ENCODE results near the gene NDUFAF7. TPM values are rescaled to one million over a fixed set of nuclear protein-coding genes. Genes with fewer than 3 reads are reported as not detected.
"Not testable (repeated sequence)": the region's sequence is repeated elsewhere in the genome, so short reads cannot be mapped to it uniquely, and the experiment has no call there.

NDUFAF7 gene
- polyA plus RNA-seq, 1 experiment: 23.3 TPM

DNA sequence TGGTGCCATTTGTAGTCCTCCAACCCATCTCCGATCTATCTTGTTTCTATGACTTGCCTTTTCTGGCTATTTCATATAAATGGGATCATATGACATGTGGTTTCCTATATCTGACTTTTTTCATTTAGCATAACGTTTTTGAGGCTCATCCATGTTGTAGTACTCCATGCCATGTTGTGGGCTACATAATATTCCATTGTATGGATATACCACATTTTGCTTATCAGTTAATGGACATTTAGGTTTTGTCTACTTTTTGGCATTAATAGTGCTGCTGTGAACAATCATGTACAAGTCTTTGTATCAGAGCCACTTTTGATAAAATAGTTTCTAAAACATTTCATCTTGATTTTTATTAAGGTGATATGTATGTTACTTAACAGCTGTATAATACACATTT is 27.8 kb upstream of the NDUFAF7 start:
- H3K27ac ChIP-seq (ENCODE audit: low read depth, low read length): no peak overlapping the region
- H3K27me3 ChIP-seq (ENCODE audit: control insufficient read depth, insufficient read depth, low read length): no peaks in the 10 kb centered on the region
- TF ChIP-seq CTCF (IDR thresholded peaks at IDR 0.05; ENCODE audit: low read depth, low read length): no peak
- no peak for DNase-seq (ENCODE audit: low read depth, low spot score)
- POLR2A ChIA-PET: no interaction called here
- no peak overlapping the region for H3K4me3 ChIP-seq (ENCODE audit: low read depth, low read length)
- H3K9me3 ChIP-seq (ENCODE audit: control insufficient read depth, insufficient read depth, low read length): peaks cover 13% of the 10 kb centered on the region
- CTCF ChIA-PET: no interaction called here

DNA sequence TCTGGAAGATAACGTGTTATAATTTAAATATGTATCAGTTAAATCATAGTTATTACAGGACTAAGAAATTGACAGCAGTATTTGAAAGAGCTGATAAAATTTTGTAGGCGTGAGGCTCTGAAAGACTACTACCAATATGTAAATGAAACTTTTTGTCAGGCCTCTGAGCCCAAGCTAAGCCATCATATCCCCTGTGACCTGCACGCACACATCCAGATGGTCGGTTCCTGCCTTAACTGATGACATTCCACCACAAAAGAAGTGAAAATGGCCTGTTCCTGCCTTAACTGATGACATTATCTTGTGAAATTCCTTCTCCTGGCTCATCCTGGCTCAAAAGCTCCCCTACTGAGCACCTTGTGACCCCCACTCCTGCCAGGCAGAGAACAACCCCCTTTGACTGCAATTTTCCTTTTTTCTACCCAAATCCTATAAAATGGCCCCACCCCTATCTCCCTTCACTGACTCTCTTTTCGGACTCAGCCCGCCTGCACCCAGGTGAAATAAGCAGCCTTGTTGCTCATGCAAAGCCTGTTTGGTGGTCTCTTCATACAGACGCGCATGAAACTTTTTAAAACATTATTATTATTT is 26.3 kb upstream of the NDUFAF7 start:
- CTCF ChIA-PET; H3K4me3 ChIP-seq (ENCODE audit: low read depth, low read length); POLR2A ChIA-PET; H3K27ac ChIP-seq (ENCODE audit: low read depth, low read length); DNase-seq (ENCODE audit: low read depth, low spot score); H3K27me3 ChIP-seq (ENCODE audit: control insufficient read depth, insufficient read depth, low read length): not testable (repeated sequence)
- peaks cover 13% of the 10 kb centered on the region for H3K9me3 ChIP-seq (ENCODE audit: control insufficient read depth, insufficient read depth, low read length)

- H3K27ac ChIP-seq (ENCODE audit: low read depth, low read length): no peak overlapping the region
- no peak for TF ChIP-seq CTCF (IDR thresholded peaks at IDR 0.05; ENCODE audit: low read depth, low read length)
- H3K4me3 ChIP-seq (ENCODE audit: low read depth, low read length): no peak overlapping the region
- H3K27me3 ChIP-seq (ENCODE audit: control insufficient read depth, insufficient read depth, low read length): no peaks in the 10 kb centered on the region
- CTCF ChIA-PET: no interaction called here
- POLR2A ChIA-PET: no interaction called here
- DNase-seq (ENCODE audit: low read depth, low spot score): no peak
- peaks cover 13% of the 10 kb centered on the region for H3K9me3 ChIP-seq (ENCODE audit: control insufficient read depth, insufficient read depth, low read length)
These were observed 25.6 kb upstream of the NDUFAF7 start for GRCh38 chr2:37205689-37206341.

GRCh38 chr2:37206760-37207159 is 24.7 kb upstream of the NDUFAF7 start:
- H3K27me3 ChIP-seq (ENCODE audit: control insufficient read depth, insufficient read depth, low read length); CTCF ChIA-PET; H3K4me3 ChIP-seq (ENCODE audit: low read depth, low read length); POLR2A ChIA-PET; DNase-seq (ENCODE audit: low read depth, low spot score); H3K27ac ChIP-seq (ENCODE audit: low read depth, low read length): not testable (repeated sequence)
- peaks cover 13% of the 10 kb centered on the region for H3K9me3 ChIP-seq (ENCODE audit: control insufficient read depth, insufficient read depth, low read length)

DNA sequence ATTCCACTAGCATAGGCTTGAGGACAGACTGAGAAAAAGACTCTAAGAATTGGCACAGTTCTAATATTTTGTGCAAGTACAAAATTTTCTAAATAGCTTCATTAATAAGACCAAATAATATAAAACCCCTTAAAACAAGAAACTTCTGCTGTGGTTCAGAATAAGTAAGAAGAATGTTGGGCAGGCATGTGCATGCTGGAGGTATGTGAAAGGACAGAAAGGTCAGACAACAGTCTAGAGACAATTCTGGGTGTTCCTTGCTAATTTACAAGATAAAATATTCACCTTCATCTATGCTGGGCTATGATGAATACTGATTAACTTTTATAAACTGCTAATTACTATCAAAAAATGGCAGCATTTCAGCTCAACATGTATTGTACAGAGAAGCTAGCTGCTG is 20.2 kb upstream of the NDUFAF7 start:
- no peak for TF ChIP-seq CTCF (IDR thresholded peaks at IDR 0.05; ENCODE audit: low read depth, low read length)
- no peak for DNase-seq (ENCODE audit: low read depth, low spot score)
- Histone ChIP-seq H3K4me3 (ENCODE audit: low read depth, low read length) (no peak overlapping the region), H3K9me3 (ENCODE audit: control insufficient read depth, insufficient read depth, low read length) (peaks cover 4% of the 10 kb centered on the region; the same call in 1 of the 2 replicates), H3K27ac (ENCODE audit: low read depth, low read length) (no peak overlapping the region), H3K27me3 (ENCODE audit: control insufficient read depth, insufficient read depth, low read length) (no peaks in the 10 kb centered on the region)
- ChIA-PET POLR2A (interaction anchor here (1.1 kb wide), 1 partner anchor 14 kb away, joined by 4 read pairs; the partner anchor contains the start of gene CEBPZOS), CTCF (interaction anchor here (0.6 to 2.0 kb wide), 2 partner anchors 43 to 152 kb away, joined by 3 to 8 read pairs; no protein-coding TSS in a partner anchor)

DNA sequence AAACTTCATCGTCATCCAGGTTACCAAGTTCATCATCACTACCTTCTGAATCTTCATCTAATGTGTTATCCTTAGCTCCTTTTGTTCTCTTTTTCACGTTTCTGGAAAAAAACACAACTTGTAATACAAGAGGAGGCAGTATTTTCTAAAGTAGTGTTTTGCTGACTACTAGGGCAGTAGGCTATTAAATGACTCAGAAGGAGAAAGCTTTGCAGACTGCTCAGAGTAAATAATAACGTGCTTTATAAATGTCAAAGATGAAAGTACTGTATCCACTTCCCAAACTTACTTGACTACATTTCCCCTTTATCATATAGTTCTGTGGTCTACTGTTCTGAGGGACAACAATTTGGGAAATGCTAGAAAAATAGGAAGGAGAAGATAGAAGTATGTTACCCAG is 19.5 kb upstream of the NDUFAF7 start:
- H3K27ac ChIP-seq (ENCODE audit: low read depth, low read length): no peak overlapping the region
- POLR2A ChIA-PET: interaction anchor here (1.1 kb wide), 1 partner anchor 15 kb away, joined by 4 read pairs; the partner anchor contains the start of gene CEBPZOS
- H3K27me3 ChIP-seq (ENCODE audit: control insufficient read depth, insufficient read depth, low read length): no peaks in the 10 kb centered on the region
- TF ChIP-seq CTCF (IDR thresholded peaks at IDR 0.05; ENCODE audit: low read depth, low read length): no peak
- CTCF ChIA-PET: interaction anchor here (0.5 to 2.0 kb wide), 3 partner anchors 43 to 152 kb away, joined by 3 to 8 read pairs (median 3); no protein-coding TSS in a partner anchor
- H3K9me3 ChIP-seq (ENCODE audit: control insufficient read depth, insufficient read depth, low read length): no peaks in the 10 kb centered on the region
- H3K4me3 ChIP-seq (ENCODE audit: low read depth, low read length): no peak overlapping the region
- DNase-seq (ENCODE audit: low read depth, low spot score): no peak

All from AG04450 (cell line).